K562 (cell line): ENCODE results near the gene CLIC1. TPM values are rescaled to one million over a fixed set of nuclear protein-coding genes. Genes with fewer than 3 reads are reported as not detected.

Experiments used
- ARHGAP35 ChIP-seq: fragments of 450-650 bp; IDR thresholded peaks from 2 replicates; pipeline ENCODE4 v1.6.1; 2018; ENCODE audit not compliant: partially characterized antibody
- CC2D1A ChIP-seq: fragments of 450-650 bp; IDR thresholded peaks from 2 replicates; pipeline ENCODE4 v1.6.1; 2017; ENCODE audit warnings: mild to moderate bottlenecking
- DNMT1 ChIP-seq: fragments of 450-650 bp; IDR thresholded peaks from 2 replicates; pipeline ENCODE4 v1.6.1; 2016; ENCODE audit warnings: antibody characterized with exemption, mild to moderate bottlenecking
- ETS2 ChIP-seq: IDR thresholded peaks from 2 replicates; pipeline ENCODE4 v1.6.1; 2016; ENCODE audit warnings: borderline replicate concordance, missing genetic modification characterization, mild to moderate bottlenecking, moderate library complexity, missing compliant biosample characterization; ENCODE audit not compliant: poor library complexity, severe bottlenecking
- FOXA3 ChIP-seq, 2 experiments: fragments of 450-650 bp in 1 of 2; sonication (generic) in 1 of 2; formaldehyde crosslinking; IDR thresholded peaks in 1 of 2; conservative IDR thresholded peaks in 1 of 2; 2 replicates each; pipeline versions ENCODE4 v1.4.0 to v1.8.0; 2020 to 2022; ENCODE audit warnings: mild to moderate bottlenecking in 2 of 2, missing genetic modification reagents in 1 of 2
- HDAC2 ChIP-seq: fragments of 450-650 bp; IDR thresholded peaks from 2 replicates; pipeline ENCODE4 v1.6.1; 2016; ENCODE audit warnings: mild to moderate bottlenecking
- JUND ChIP-seq, 2 experiments: IDR thresholded peaks; 2 replicates in 1 of 2; 3 replicates in 1 of 2; pipeline ENCODE4 v1.6.1; 2011; ENCODE audit warnings: borderline replicate concordance in 2 of 2, low read depth in 2 of 2, low read length in 2 of 2, improper control_type of control experiment in 1 of 2, missing biosample characterization in 1 of 2, missing genetic modification characterization in 1 of 2, missing genetic modification reagents in 1 of 2
- MAZ ChIP-seq, 2 experiments: fragments of 450-650 bp in 1 of 2; sonication (generic) in 1 of 2; formaldehyde crosslinking; IDR thresholded peaks in 1 of 2; conservative IDR thresholded peaks in 1 of 2; 2 replicates each; pipeline versions ENCODE4 v1.4.0 to v1.5.0; 2020; ENCODE audit warnings: mild to moderate bottlenecking in 1 of 2, missing genetic modification reagents in 1 of 2
- NR2C2 ChIP-seq, 2 experiments: fragments of 200-800 bp in 1 of 2; sonication (Bioruptor generic) in 1 of 2; sonication (generic) in 1 of 2; formaldehyde crosslinking in 1 of 2; IDR thresholded peaks; 2 replicates each; pipeline versions ENCODE4 v1.6.1 to v1.8.0; 2016 to 2022; ENCODE audit warnings: mild to moderate bottlenecking in 1 of 2, missing compliant biosample characterization in 1 of 2, missing genetic modification characterization in 1 of 2, missing genetic modification reagents in 1 of 2
- NUFIP1 ChIP-seq: fragments of 450-650 bp; IDR thresholded peaks from 2 replicates; pipeline ENCODE4 v1.6.1; 2018; ENCODE audit not compliant: partially characterized antibody
- OTX1 ChIP-seq: fragments of 450-650 bp; formaldehyde crosslinking; IDR thresholded peaks from 2 replicates; pipeline ENCODE4 v1.4.0; 2022; ENCODE audit warnings: mild to moderate bottlenecking
- POLR2G ChIP-seq: fragments of 200-400 bp; formaldehyde crosslinking; IDR thresholded peaks from 2 replicates; pipeline ENCODE4 v1.6.1; 2017; ENCODE audit warnings: low read depth, mild to moderate bottlenecking, antibody characterized with exemption, low read length, moderate library complexity
- RBFOX2 ChIP-seq: fragments of 200-400 bp; formaldehyde crosslinking; IDR thresholded peaks from 2 replicates; pipeline ENCODE4 v1.6.1; 2017; ENCODE audit warnings: low read depth, mild to moderate bottlenecking, low read length, moderate library complexity
- SMAD4 ChIP-seq: fragments of 250-450 bp; sonication (Bioruptor Pico); conservative IDR thresholded peaks from 2 replicates; pipeline ENCODE4 v1.8.0; 2021; ENCODE audit warnings: inconsistent platforms, mild to moderate bottlenecking, moderate library complexity
- SP1 ChIP-seq: sonication (generic); formaldehyde crosslinking; IDR thresholded peaks from 2 replicates; pipeline ENCODE4 v1.8.1; 2022; ENCODE audit warnings: mild to moderate bottlenecking, missing genetic modification reagents
- SPI1 ChIP-seq: IDR thresholded peaks from 2 replicates; pipeline ENCODE4 v1.6.1; 2011; ENCODE audit warnings: low read depth, low read length, control low read depth, borderline replicate concordance
- TCF3 ChIP-seq: sonication (generic); formaldehyde crosslinking; IDR thresholded peaks from 2 replicates; pipeline ENCODE4 v1.4.0; 2020; ENCODE audit warnings: mild to moderate bottlenecking, missing genetic modification reagents
- TCF7L2 ChIP-seq: fragments of 150-350 bp; IDR thresholded peaks from 2 replicates; pipeline ENCODE4 v1.6.1; 2016; ENCODE audit warnings: low read depth, mild to moderate bottlenecking, low read length, moderate library complexity
- ZBTB17 ChIP-seq: fragments of 450-650 bp; formaldehyde crosslinking; IDR thresholded peaks from 2 replicates; pipeline ENCODE4 v1.4.0; 2020; ENCODE audit warnings: mild to moderate bottlenecking
- ZBTB26 ChIP-seq: fragments of 450-650 bp; formaldehyde crosslinking; IDR thresholded peaks from 2 replicates; pipeline ENCODE4 v1.4.0; 2022; ENCODE audit warnings: missing genetic modification characterization
- ZC3H11A ChIP-seq: IDR thresholded peaks from 2 replicates; pipeline ENCODE4 v1.6.1; 2012; ENCODE audit warnings: low read depth, low read length, improper control_type of control experiment
- ZFP30 ChIP-seq: fragments of 250-450 bp; sonication (Bioruptor Pico); IDR thresholded peaks from 2 replicates; pipeline ENCODE4 v1.8.0; 2022; ENCODE audit warnings: moderate library complexity, mild to moderate bottlenecking, inconsistent platforms, borderline replicate concordance
- ZNF316 ChIP-seq: fragments of 450-650 bp; IDR thresholded peaks from 2 replicates; pipeline ENCODE4 v1.6.1; 2016
- ZNF639 ChIP-seq, 2 experiments: fragments of 200-800 bp in 1 of 2; sonication (Bioruptor generic) in 1 of 2; sonication (generic) in 1 of 2; formaldehyde crosslinking in 1 of 2; IDR thresholded peaks in 1 of 2; conservative IDR thresholded peaks in 1 of 2; 2 replicates each; pipeline versions ENCODE4 v1.5.0 to v1.6.1; 2016 to 2020; ENCODE audit warnings: missing compliant biosample characterization in 1 of 2, missing genetic modification characterization in 1 of 2, missing genetic modification reagents in 1 of 2
- ZNF707 ChIP-seq: fragments of 250-450 bp; sonication (Bioruptor Pico); conservative IDR thresholded peaks from 2 replicates; pipeline ENCODE4 v1.8.0; 2022; ENCODE audit warnings: inconsistent platforms, mild to moderate bottlenecking, moderate library complexity
- polyA plus RNA-seq, 8 experiments: library from polyadenylated mRNA; depleted of rRNA in 4 of 8; stranded (reverse) in 5 of 8; unstranded in 3 of 8; fragments of >200 nt; fragmentation: Nextera tagmentation in 2 of 8; fragmentation: Illumina TruSeq in 1 of 8; extraction: Ambion mirVana in 2 of 8; extraction: Trizol in 1 of 8; gene quantifications; 2 replicates each; pipeline versions ENCODE4 v1.2.1 to v1.2.3, GENCODE V29; 2011 to 2014; ENCODE audit warnings: inconsistent platforms in 1 of 8, missing spikeins in 1 of 8
- total RNA-seq, 7 experiments: library from RNA; depleted of rRNA in 6 of 7; stranded (reverse); fragments of >200 nt in 6 of 7; fragmentation: Illumina TruSeq in 2 of 7; extraction: Trizol in 2 of 7; gene quantifications; 2 replicates each; pipeline versions ENCODE4 v1.2.1 to v1.2.3, GENCODE V29; 2011 to 2021; ENCODE audit warnings: low replicate concordance in 1 of 7

CLIC1 gene
- total and polyA plus RNA-seq, 9 of the 15 experiments (the other 6 are each of a cell fraction or from before 2014, with no cell fraction given) = 1,267 to 2,419 (median 1,808) TPM

- 0 out of 2 replicates have a peak, but pooled peaks have one; percentile 25 for TF ChIP-seq ZNF316
- peak; percentile 89 for TF ChIP-seq HDAC2
- peak; percentile 87 for TF ChIP-seq SP1 (CRISPR knock-in tag)
- no peak for TF ChIP-seq ZFP30 (CRISPR knock-in tag)
- peak; percentile 96 for TF ChIP-seq OTX1
- TF ChIP-seq ZBTB26 (CRISPR knock-in tag) = peak; percentile 94
- TF ChIP-seq RBFOX2 = peak; percentile 91
- peak; percentile 85 for TF ChIP-seq ARHGAP35
- TF ChIP-seq ZBTB17 (CRISPR knock-in tag) = 0 out of 2 replicates have a peak, but pooled peaks have one; percentile 32
- TF ChIP-seq SMAD4 = peak; percentile 62; the same call in 1 of the 2 replicates
- TF ChIP-seq DNMT1 = peak; percentile 96; the same call in 1 of the 2 replicates
- TF ChIP-seq JUND (IDR thresholded peaks at IDR 0.05; ENCODE audit: borderline replicate concordance, low read depth, low read length) = peak; percentile 99
- peak; percentile 99 for TF ChIP-seq JUND (tag; IDR thresholded peaks at IDR 0.05; ENCODE audit: borderline replicate concordance, low read depth, low read length)
- peak; percentile 73 for TF ChIP-seq ETS2
- TF ChIP-seq MAZ (CRISPR knock-in tag; conservative IDR thresholded peaks at IDR 0.05 in 1 of 2, IDR thresholded peaks at IDR 0.05 in 1 of 2) = peak in 1 of 2 experiments; percentile 70
- no peak for TF ChIP-seq TCF7L2
- peak; percentile 79; the same call in 1 of the 2 replicates for TF ChIP-seq SPI1
- no peak for TF ChIP-seq ZNF639 (CRISPR knock-in tag; conservative IDR thresholded peaks at IDR 0.05 in 1 of 2, IDR thresholded peaks at IDR 0.05 in 1 of 2)
- peak; percentile 62; the same call in 1 of the 2 replicates for TF ChIP-seq ZNF707
- 0 out of 2 replicates have a peak, but pooled peaks have one; percentile 8 for TF ChIP-seq TCF3 (CRISPR knock-in tag)
- 0 out of 4 replicates have a peak, but pooled peaks of 1 of the 2 experiments have one; percentile 4 for TF ChIP-seq FOXA3 (CRISPR knock-in tag; conservative IDR thresholded peaks at IDR 0.05 in 1 of 2, IDR thresholded peaks at IDR 0.05 in 1 of 2)
- TF ChIP-seq NUFIP1 = no peak
- TF ChIP-seq NR2C2 (CRISPR knock-in tag; IDR thresholded peaks at IDR 0.05) = peak; percentile 82
- no peak for TF ChIP-seq NR2C2 (tag; IDR thresholded peaks at IDR 0.05)
- TF ChIP-seq ZC3H11A = 0 out of 2 replicates have a peak, but pooled peaks have one; percentile 13
- TF ChIP-seq POLR2G = peak; percentile 77
- peak; percentile 72; the same call in 1 of the 2 replicates for TF ChIP-seq CC2D1A
Observed at GRCh38 chr6:31734821-31735406, 1.4 kb downstream of the CLIC1 start (continued).
